DOHH2 (cell line): ENCODE measurements around the gene ABI3BP.

Source experiments
- H3F3A ChIP-seq: fragments of 200-600 bp; sonication (generic), shearing (Covaris generic); 2 replicates; pipeline ENCODE4 v1.6.0; 2016; ENCODE audit warnings: antibody characterized with exemption, mild to moderate bottlenecking; ENCODE audit not compliant: control insufficient read depth, insufficient read depth
- H3K27ac ChIP-seq: fragments of 200-600 bp; sonication (generic); 2 replicates; pipeline ENCODE4 v1.5.1; 2014; ENCODE audit warnings: low read depth, mild to moderate bottlenecking, low read length, moderate library complexity
- H3K27me3 ChIP-seq: fragments of 200-600 bp; sonication (generic); 2 replicates; pipeline ENCODE4 v1.6.1; 2014; ENCODE audit warnings: mild to moderate bottlenecking, low read length, mixed read lengths; ENCODE audit not compliant: control insufficient read depth
- H3K36me3 ChIP-seq: fragments of 200-600 bp; sonication (generic); 2 replicates; pipeline ENCODE4 v1.6.1; 2014; ENCODE audit warnings: mild to moderate bottlenecking, low read length, moderate library complexity, mixed read lengths; ENCODE audit not compliant: control insufficient read depth
- H3K4me1 ChIP-seq: fragments of 200-600 bp; sonication (generic); 2 replicates; pipeline ENCODE4 v1.6.1; 2014; ENCODE audit warnings: mild to moderate bottlenecking, low read length, mixed read lengths; ENCODE audit not compliant: control insufficient read depth
- H3K4me2 ChIP-seq: fragments of 200-600 bp; sonication (generic); 2 replicates; pipeline ENCODE4 v1.6.0; 2014; ENCODE audit warnings: mild to moderate bottlenecking, low read length, moderate library complexity
- H3K4me3 ChIP-seq: fragments of 200-600 bp; sonication (generic); 2 replicates; pipeline ENCODE4 v1.5.1; 2014; ENCODE audit warnings: mild to moderate bottlenecking, low read length, mixed read lengths
- H3K79me2 ChIP-seq: fragments of 200-600 bp; sonication (generic); 2 replicates; pipeline ENCODE4 v1.6.1; 2014; ENCODE audit warnings: mild to moderate bottlenecking, low read length, mixed read lengths; ENCODE audit not compliant: control insufficient read depth
- H3K9me2 ChIP-seq: fragments of 200-600 bp; sonication (generic); replicated peaks from 2 replicates; pipeline ENCODE4 v1.6.1; 2014; ENCODE audit warnings: mild to moderate bottlenecking, low read length, mixed read lengths; ENCODE audit not compliant: control insufficient read depth
- H3K9me3 ChIP-seq: fragments of 200-600 bp; sonication (generic); 2 replicates; pipeline ENCODE4 v1.6.1; 2014; ENCODE audit warnings: antibody characterized with exemption, low read length, mixed read lengths; ENCODE audit not compliant: control insufficient read depth, insufficient read depth
- H4K20me1 ChIP-seq: fragments of 200-600 bp; sonication (generic); 2 replicates; pipeline ENCODE4 v1.6.0; 2014; ENCODE audit warnings: low read depth, mild to moderate bottlenecking, antibody characterized with exemption, low read length, moderate library complexity; ENCODE audit not compliant: control insufficient read depth, insufficient read depth
- EZH2phosphoT487 ChIP-seq: fragments of 200-600 bp; sonication (generic); IDR thresholded peaks from 2 replicates; pipeline ENCODE4 v1.6.1; 2017; ENCODE audit warnings: borderline replicate concordance, mild to moderate bottlenecking, antibody characterized with exemption, low read length, moderate library complexity, mixed read lengths
- TF ChIP-seq, protein P1 (sequence below): fragments of 200-600 bp; sonication (generic); IDR thresholded peaks from one replicate; pipeline ENCODE4 v1.5.1; 2014; ENCODE audit warnings: antibody characterized with exemption, mild to moderate bottlenecking, low read depth, low read length; ENCODE audit not compliant: poor library complexity, severe bottlenecking

The ABI3BP gene

DNA sequence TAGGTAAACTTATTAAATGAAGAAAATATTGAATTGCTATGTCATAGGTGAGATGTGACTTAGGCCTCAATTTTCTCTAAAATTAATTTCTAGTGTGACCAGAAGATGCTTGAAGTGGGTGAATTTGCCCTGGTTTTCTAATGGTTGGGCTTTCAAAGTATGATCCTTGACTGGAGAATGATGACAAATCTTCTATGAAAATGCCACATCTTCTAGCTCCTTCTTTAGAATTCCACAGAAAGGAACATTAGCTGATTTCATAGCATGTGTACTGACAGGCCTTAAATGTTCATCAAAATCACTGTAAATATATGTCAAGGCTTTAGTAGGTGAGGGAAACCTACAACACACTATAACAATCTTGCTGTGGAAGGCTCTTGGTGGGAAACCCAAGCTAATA is 8.9 kb downstream of the ABI3BP start:
- Histone ChIP-seq H3K4me2 (no peak overlapping the region), H3K4me3 (no peak overlapping the region), H3F3A (no peaks in the 10 kb centered on the region), H3K4me1 (no peaks in the 10 kb centered on the region), H3K27ac (no peak overlapping the region), H3K27me3 (no peaks in the 10 kb centered on the region), H3K79me2 (no peaks in the 10 kb centered on the region), H3K36me3 (no peaks in the 10 kb centered on the region), H4K20me1 (no peaks in the 10 kb centered on the region), H3K9me3 (no peaks in the 10 kb centered on the region), H3K9me2 (no peaks in the 10 kb centered on the region)
- TF ChIP-seq EZH2phosphoT487: no peak
- TF ChIP-seq, protein P1, sequence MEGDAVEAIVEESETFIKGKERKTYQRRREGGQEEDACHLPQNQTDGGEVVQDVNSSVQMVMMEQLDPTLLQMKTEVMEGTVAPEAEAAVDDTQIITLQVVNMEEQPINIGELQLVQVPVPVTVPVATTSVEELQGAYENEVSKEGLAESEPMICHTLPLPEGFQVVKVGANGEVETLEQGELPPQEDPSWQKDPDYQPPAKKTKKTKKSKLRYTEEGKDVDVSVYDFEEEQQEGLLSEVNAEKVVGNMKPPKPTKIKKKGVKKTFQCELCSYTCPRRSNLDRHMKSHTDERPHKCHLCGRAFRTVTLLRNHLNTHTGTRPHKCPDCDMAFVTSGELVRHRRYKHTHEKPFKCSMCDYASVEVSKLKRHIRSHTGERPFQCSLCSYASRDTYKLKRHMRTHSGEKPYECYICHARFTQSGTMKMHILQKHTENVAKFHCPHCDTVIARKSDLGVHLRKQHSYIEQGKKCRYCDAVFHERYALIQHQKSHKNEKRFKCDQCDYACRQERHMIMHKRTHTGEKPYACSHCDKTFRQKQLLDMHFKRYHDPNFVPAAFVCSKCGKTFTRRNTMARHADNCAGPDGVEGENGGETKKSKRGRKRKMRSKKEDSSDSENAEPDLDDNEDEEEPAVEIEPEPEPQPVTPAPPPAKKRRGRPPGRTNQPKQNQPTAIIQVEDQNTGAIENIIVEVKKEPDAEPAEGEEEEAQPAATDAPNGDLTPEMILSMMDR: no peak

DNA sequence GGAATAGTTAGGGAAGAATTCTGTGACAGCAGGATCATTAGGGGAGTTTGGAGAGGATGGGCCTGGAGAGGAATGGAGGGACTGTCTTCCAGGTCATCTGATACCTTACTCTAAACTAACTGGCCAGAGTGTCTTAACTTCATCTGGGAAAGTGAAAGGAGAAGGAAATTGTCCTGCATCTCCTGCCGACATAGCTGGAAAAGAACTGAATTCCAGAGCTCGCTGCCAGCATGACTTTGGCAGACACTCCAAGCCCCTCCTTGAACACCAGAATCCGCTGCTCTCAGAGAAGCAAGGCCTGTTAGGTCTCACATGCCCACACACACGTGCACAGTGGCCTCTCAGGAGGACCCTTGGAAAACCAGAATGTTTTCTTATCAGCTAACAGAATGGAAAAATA is 10.5 kb downstream of the ABI3BP start:
- Histone ChIP-seq H3K4me3 (no peak overlapping the region), H3K4me2 (no peak overlapping the region), H3K9me3 (no peaks in the 10 kb centered on the region), H4K20me1 (no peaks in the 10 kb centered on the region), H3K36me3 (no peaks in the 10 kb centered on the region), H3F3A (no peaks in the 10 kb centered on the region), H3K9me2 (no peaks in the 10 kb centered on the region), H3K27ac (no peak overlapping the region), H3K4me1 (no peaks in the 10 kb centered on the region), H3K27me3 (no peaks in the 10 kb centered on the region), H3K79me2 (no peaks in the 10 kb centered on the region)
- no peak for TF ChIP-seq EZH2phosphoT487
- TF ChIP-seq, protein P1: no peak

DNA sequence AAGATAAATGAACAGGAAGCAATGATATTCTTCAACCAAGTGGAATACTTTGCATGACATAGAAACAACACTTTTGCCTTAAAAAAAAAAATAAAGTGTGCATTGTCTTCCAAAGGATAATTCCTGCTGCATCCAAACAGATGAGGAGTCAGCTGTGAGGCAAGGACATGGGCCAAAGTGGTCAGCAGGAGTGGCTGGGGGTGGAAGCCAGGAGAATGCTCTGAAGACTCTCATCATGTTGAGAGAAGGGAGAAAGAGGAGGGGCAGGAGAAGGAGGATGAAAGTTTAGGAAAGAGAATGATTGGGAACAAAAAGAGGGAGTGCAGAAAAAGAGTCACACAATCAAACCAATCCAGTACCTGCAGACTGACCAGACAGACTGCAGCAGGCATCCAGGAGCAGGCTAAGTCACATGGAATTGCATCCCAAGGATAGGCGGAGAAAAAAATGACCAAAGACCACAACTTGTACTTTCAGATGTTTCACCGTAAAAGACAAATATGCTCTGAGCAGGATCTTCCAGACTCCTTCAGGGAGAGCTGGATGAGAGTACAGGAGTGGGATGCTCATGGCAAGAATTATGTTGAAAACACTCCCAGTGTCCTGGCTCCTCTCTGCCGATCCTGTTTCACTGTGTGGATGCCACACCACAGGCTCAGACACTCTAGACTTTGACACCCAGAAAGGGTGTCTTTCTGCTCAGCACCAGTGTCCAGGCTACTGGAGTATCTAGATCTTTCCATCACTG is 11.9 kb downstream of the ABI3BP start:
- Histone ChIP-seq H3K4me2 (no peak overlapping the region), H3K27ac (no peak overlapping the region), H3K4me3 (no peak overlapping the region), H4K20me1 (no peaks in the 10 kb centered on the region), H3K36me3 (no peaks in the 10 kb centered on the region), H3K4me1 (no peaks in the 10 kb centered on the region), H3K27me3 (no peaks in the 10 kb centered on the region), H3K9me3 (no peaks in the 10 kb centered on the region), H3K9me2 (no peaks in the 10 kb centered on the region), H3K79me2 (no peaks in the 10 kb centered on the region), H3F3A (no peaks in the 10 kb centered on the region)
- TF ChIP-seq, protein P1: no peak
- no peak for TF ChIP-seq EZH2phosphoT487
